Left colon (tissue), 2 donors: Measurements from ENCODE around the gene FECH. TPM values are rescaled to one million over a fixed set of nuclear protein-coding genes. Genes with fewer than 3 reads are reported as not detected.
A peak's percentile ranks its signal among the peaks of the same experiment; 100 is the strongest.
"Not testable (repeated sequence)": the region's sequence is repeated elsewhere in the genome, so short reads cannot be mapped to it uniquely, and the experiment has no call there.

Source experiments
- ATAC-seq: fragments of 200-7000 bp; cut with Tn5 transposase; one replicate; pipeline ENCODE4 v1.9.1; 2020; ENCODE audit warnings: mild to moderate bottlenecking, moderate library complexity
- DNase-seq, 2 donors: peaks; one replicate each; pipeline ENCODE4 v3.0.0-alpha.2; 2020
- intact Hi-C, 2 donors: fragments of 100-400 bp; cut with DNase I in 1 of 2; cut with micrococcal nuclease in 1 of 2; formaldehyde crosslinking; loops; one replicate each; pipeline versions ENCODE4 v1.11.2 to v1.14.0; 2022; cut with DNase I, micrococcal nuclease
- long read RNA-seq: library from polyadenylated mRNA; unstranded; transcript quantifications from one replicate; pipeline ENCODE4 v2.0.0, GENCODE V29; 2021
- total RNA-seq, 2 donors: library from RNA; stranded (reverse); fragmentation: NEBNext Ultra II Directional; extraction: Animal tissue kit (Norgen Biotek cat#: 25700); gene quantifications; one replicate each; pipeline ENCODE4 v1.2.1, GENCODE V29; 2021
- donor health status: DM: no; HTN: no; CAD: no.
- donor health status: DM: yes; HTN: yes; CAD: no.

The FECH gene
- total RNA-seq, result 10 to 100 TPM; 16.4 to 18.4 TPM
- long read RNA-seq, transcript FECH-201 (11 exons, 3,853 nt), result major isoform, 31 of 42 reads
- long read RNA-seq, partial matches to known transcripts, result 2 of 42 reads
- long read RNA-seq, other reads (novel, unspliced or antisense), result 5 of 42 reads

GRCh38 chr18:57586251-57587049 lies at the start of gene FECH:
TSS of gene FECH (minus strand) at chr18:57586702. CDS start at chr18:57586620, 82 bp downstream.
- intact Hi-C loops, result no loop called here
- DNase-seq (peak; percentile 72 to 84), ATAC-seq (peak; percentile 92)

- ATAC-seq, result no peak
- intact Hi-C loops, result loop anchor here in 1 of 2 donors (10.0 kb wide), 1 partner anchor 410 kb away; the partner anchor contains the start of gene NEDD4L
Observed at GRCh38 chr18:57635003-57635822, 48.7 kb upstream of the FECH start.

GRCh38 chr18:57631697-57632096 lies 45.2 kb upstream of the FECH start:
- DNase-seq, result no peak
- intact Hi-C loops, result loop anchor here in 1 of 2 donors (10.0 kb wide), 1 partner anchor 413 kb away; the partner anchor contains the start of gene NEDD4L
- ATAC-seq, result no peak

More at GRCh38 chr18:57635003-57635822, 48.7 kb upstream of the FECH start:
- no peak for DNase-seq

GRCh38 chr18:57630754-57631595 lies 44.5 kb upstream of the FECH start:
- intact Hi-C loops, result loop anchor here in 1 of 2 donors (10.0 kb wide), 1 partner anchor 414 kb away; the partner anchor contains the start of gene NEDD4L
- DNase-seq (peak in 1 of 2 donors; percentile 24), ATAC-seq (no peak)

- DNase-seq (peak; percentile 97 to 98), ATAC-seq (peak; percentile 97)
- intact Hi-C loops, result loop anchor here in 1 of 2 donors (10.0 kb wide), 1 partner anchor 415 kb away; the partner anchor contains the start of gene NEDD4L
Observed at GRCh38 chr18:57630002-57630753, 43.7 kb upstream of the FECH start.

GRCh38 chr18:57629422-57629821 lies 42.9 kb upstream of the FECH start:
- DNase-seq (no peak), ATAC-seq (no peak)
- intact Hi-C loops, result no loop called here

- ATAC-seq (no peak), DNase-seq (no peak)
- intact Hi-C loops, result no loop called here
Observed at GRCh38 chr18:57627488-57627887, 41.0 kb upstream of the FECH start.

GRCh38 chr18:57624988-57625387 lies 38.5 kb upstream of the FECH start:
- intact Hi-C loops, result no loop called here
- ATAC-seq (no peak), DNase-seq (no peak)

- intact Hi-C loops, result no loop called here
- ATAC-seq, result peak; percentile 48
- DNase-seq, result peak in 1 of 2 donors; percentile 45
Observed at GRCh38 chr18:57621246-57621604, 34.7 kb upstream of the FECH start.

GRCh38 chr18:57619876-57620275 lies 33.4 kb upstream of the FECH start:
- DNase-seq (no peak), ATAC-seq (no peak)
- intact Hi-C loops, result no loop called here

- DNase-seq (no peak), ATAC-seq (no peak)
- intact Hi-C loops, result no loop called here
Observed at GRCh38 chr18:57618910-57619309, 32.4 kb upstream of the FECH start.

GRCh38 chr18:57603871-57604270 lies 17.4 kb upstream of the FECH start:
- DNase-seq (no peak), ATAC-seq (no peak)
- intact Hi-C loops, result no loop called here

GRCh38 chr18:57595347-57595746 lies 8.8 kb upstream of the FECH start:
- intact Hi-C loops, result no loop called here
- no peak for DNase-seq
- ATAC-seq, result no peak

GRCh38 chr18:57592716-57593115 lies 6.2 kb upstream of the FECH start:
- ATAC-seq, intact Hi-C loops, DNase-seq: not testable (repeated sequence)

- no peak for DNase-seq
- ATAC-seq, result no peak
- intact Hi-C loops, result no loop called here
Observed at GRCh38 chr18:57589161-57589560, 2.7 kb upstream of the FECH start.

- intact Hi-C loops, result no loop called here
- no peak for ATAC-seq
- DNase-seq, result no peak
Observed at GRCh38 chr18:57587098-57587661, 678 bp upstream of the FECH start.

GRCh38 chr18:57585855-57586250 lies 649 bp downstream of the FECH start:
- DNase-seq (no peak), ATAC-seq (peak; percentile 2)
- intact Hi-C loops, result no loop called here

- ATAC-seq (no peak), DNase-seq (no peak)
- intact Hi-C loops, result no loop called here
Observed at GRCh38 chr18:57585421-57585820, 1.1 kb downstream of the FECH start.
